Liver (tissue), 3 donors: ENCODE data around the gene RASAL1.

Experiments
- FOXA1 ChIP-seq: IDR thresholded peaks from 2 replicates; pipeline ENCODE4 v1.6.1; 2016; ENCODE audit warnings: antibody characterized with exemption
- HNF4G ChIP-seq: IDR thresholded peaks from 2 replicates; pipeline ENCODE4 v1.6.1; 2016; ENCODE audit warnings: antibody characterized with exemption
- JUND ChIP-seq, 2 donors: IDR thresholded peaks; 2 replicates each; pipeline ENCODE4 v1.6.1; 2016; ENCODE audit warnings: antibody characterized with exemption in 2 of 2
- MAX ChIP-seq: IDR thresholded peaks from 2 replicates; pipeline ENCODE4 v1.6.1; 2016; ENCODE audit warnings: antibody characterized with exemption
- NR2F2 ChIP-seq: IDR thresholded peaks from 2 replicates; pipeline ENCODE4 v1.6.1; 2016; ENCODE audit warnings: antibody characterized with exemption
- RAD21 ChIP-seq, 2 donors: IDR thresholded peaks; 2 replicates each; pipeline ENCODE4 v1.6.1; 2016; ENCODE audit warnings: antibody characterized with exemption in 2 of 2, mild to moderate bottlenecking in 2 of 2
- REST ChIP-seq: IDR thresholded peaks from 2 replicates; pipeline ENCODE4 v1.6.1; 2016; ENCODE audit warnings: antibody characterized with exemption, mild to moderate bottlenecking
- SP1 ChIP-seq: IDR thresholded peaks from 2 replicates; pipeline ENCODE4 v1.6.1; 2018; ENCODE audit warnings: antibody characterized with exemption, mild to moderate bottlenecking
- TAF1 ChIP-seq: conservative IDR thresholded peaks from 2 replicates; pipeline ENCODE4 v1.6.1; 2016; ENCODE audit warnings: antibody characterized with exemption, mild to moderate bottlenecking
- YY1 ChIP-seq: IDR thresholded peaks from 2 replicates; pipeline ENCODE4 v1.6.1; 2016; ENCODE audit warnings: antibody characterized with exemption, mild to moderate bottlenecking
- ZBTB33 ChIP-seq: IDR thresholded peaks from 2 replicates; pipeline ENCODE4 v1.6.1; 2016; ENCODE audit warnings: antibody characterized with exemption
- TF ChIP-seq, protein P1 (sequence below): fragments of 150-350 bp; IDR thresholded peaks from 2 replicates; pipeline ENCODE4 v1.5.1; 2017; ENCODE audit warnings: improper control_type of control experiment, low read depth, low read length; ENCODE audit not compliant: missing input control
- TF ChIP-seq, protein P2 (sequence below): IDR thresholded peaks from 2 replicates; pipeline ENCODE4 v1.6.1; 2016; ENCODE audit warnings: antibody characterized with exemption
- donor health status: healthy.
- donor health status: healthy.

DNA sequence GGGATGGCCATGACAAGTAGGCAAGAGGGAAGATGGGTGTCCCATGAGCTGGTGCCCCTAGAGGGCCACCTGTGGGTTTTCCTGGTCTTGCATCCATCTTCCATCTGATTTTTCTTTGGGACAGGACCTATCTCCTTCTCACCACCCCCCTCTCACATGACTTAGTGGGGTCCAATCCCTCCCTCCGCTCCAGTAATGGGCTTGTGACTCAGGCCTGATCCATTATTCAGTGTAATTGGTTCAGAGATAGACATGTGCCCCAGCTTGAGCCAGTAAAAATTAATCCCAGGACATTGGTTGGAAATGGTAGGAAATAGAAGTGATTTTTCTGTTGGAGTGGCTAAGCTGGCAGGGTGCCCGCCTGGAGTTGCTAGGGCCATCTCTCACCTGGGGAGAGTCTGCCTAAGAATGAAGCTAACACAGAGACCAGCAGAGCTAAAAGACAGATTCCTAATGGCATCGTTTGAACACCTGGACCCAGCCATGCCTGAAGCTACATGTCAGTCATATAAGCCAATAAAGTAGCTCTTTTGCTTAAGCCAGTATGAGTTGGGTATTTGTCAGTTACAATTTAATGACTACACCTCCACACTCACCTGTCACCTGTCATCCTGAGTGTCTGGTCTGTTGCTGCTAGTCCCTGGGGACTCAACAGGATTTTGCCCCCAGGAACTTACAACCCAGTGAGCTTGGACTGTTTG lies 14.7 kb downstream of the RASAL1 start:
- TF ChIP-seq, protein P1, sequence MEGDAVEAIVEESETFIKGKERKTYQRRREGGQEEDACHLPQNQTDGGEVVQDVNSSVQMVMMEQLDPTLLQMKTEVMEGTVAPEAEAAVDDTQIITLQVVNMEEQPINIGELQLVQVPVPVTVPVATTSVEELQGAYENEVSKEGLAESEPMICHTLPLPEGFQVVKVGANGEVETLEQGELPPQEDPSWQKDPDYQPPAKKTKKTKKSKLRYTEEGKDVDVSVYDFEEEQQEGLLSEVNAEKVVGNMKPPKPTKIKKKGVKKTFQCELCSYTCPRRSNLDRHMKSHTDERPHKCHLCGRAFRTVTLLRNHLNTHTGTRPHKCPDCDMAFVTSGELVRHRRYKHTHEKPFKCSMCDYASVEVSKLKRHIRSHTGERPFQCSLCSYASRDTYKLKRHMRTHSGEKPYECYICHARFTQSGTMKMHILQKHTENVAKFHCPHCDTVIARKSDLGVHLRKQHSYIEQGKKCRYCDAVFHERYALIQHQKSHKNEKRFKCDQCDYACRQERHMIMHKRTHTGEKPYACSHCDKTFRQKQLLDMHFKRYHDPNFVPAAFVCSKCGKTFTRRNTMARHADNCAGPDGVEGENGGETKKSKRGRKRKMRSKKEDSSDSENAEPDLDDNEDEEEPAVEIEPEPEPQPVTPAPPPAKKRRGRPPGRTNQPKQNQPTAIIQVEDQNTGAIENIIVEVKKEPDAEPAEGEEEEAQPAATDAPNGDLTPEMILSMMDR = no peak
- TF ChIP-seq REST = no peak
- TF ChIP-seq, protein P2, sequence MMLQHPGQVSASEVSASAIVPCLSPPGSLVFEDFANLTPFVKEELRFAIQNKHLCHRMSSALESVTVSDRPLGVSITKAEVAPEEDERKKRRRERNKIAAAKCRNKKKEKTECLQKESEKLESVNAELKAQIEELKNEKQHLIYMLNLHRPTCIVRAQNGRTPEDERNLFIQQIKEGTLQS = no peak
- no peak for TF ChIP-seq RAD21 (IDR thresholded peaks at IDR 0.05)
- no peak for TF ChIP-seq YY1
- TF ChIP-seq MAX = no peak
- TF ChIP-seq ZBTB33 = no peak
- TF ChIP-seq TAF1 = no peak
- TF ChIP-seq FOXA1 = no peak
- TF ChIP-seq HNF4G = no peak
- TF ChIP-seq JUND (IDR thresholded peaks at IDR 0.05) = no peak
- TF ChIP-seq SP1 = no peak
- TF ChIP-seq NR2F2 = no peak
